ENCODE data around the gene ZIC4. TPM values are rescaled to one million over a fixed set of nuclear protein-coding genes. Genes with fewer than 3 reads are reported as not detected.

ZIC4 gene
- total and polyA plus RNA-seq, 4 donors, result 0.06 TPM; not detected in 3

GRCh38 chr3:147428326-147428725 lies 22.0 kb upstream of the ZIC4 start:
- peaks cover 0 to 16% (median under 1%) of the 10 kb centered on the region in 4 donors for H3K27me3 ChIP-seq (ENCODE audit: control insufficient read depth in 4 of 4, insufficient read depth in 4 of 4, low read length in 3 of 4)

More at GRCh38 chr3:147428326-147428725, 22.0 kb upstream of the ZIC4 start:
- Histone ChIP-seq H3K9ac (ENCODE audit: low read depth in 1 of 2, low read length in 2 of 2) (no peak overlapping the region), H3K27ac (ENCODE audit: low read depth in 1 of 2, low read length in 2 of 2) (no peak overlapping the region), H3K4me1 (ENCODE audit: control insufficient read depth in 4 of 4, insufficient read depth in 4 of 4, low read length in 3 of 4) (no peaks in the 10 kb centered on the region), H3K9me3 (ENCODE audit: control insufficient read depth in 4 of 4, low read length in 3 of 4) (no peaks in the 10 kb centered on the region), H3K4me3 (ENCODE audit: low read depth in 1 of 3, low read length in 3 of 3) (no peak overlapping the region), H3K36me3 (ENCODE audit: control insufficient read depth in 4 of 4, insufficient read depth in 3 of 4, low read depth in 1 of 4, low read length in 3 of 4) (no peaks in the 10 kb centered on the region)
- TF ChIP-seq FOXA1 (IDR thresholded peaks at IDR 0.05), result no peak
- no peak for TF ChIP-seq YY1 (IDR thresholded peaks at IDR 0.05)
- TF ChIP-seq RXRA (IDR thresholded peaks at IDR 0.05), result no peak
- TF ChIP-seq HNF4A (conservative IDR thresholded peaks at IDR 0.05), result no peak
- TF ChIP-seq ZBTB33 (IDR thresholded peaks at IDR 0.05), result no peak
- no peak for TF ChIP-seq MAX (IDR thresholded peaks at IDR 0.05)
- no peak for TF ChIP-seq REST (IDR thresholded peaks at IDR 0.05)
- no peak for TF ChIP-seq JUND (IDR thresholded peaks at IDR 0.05)
- TF ChIP-seq, protein P1, sequence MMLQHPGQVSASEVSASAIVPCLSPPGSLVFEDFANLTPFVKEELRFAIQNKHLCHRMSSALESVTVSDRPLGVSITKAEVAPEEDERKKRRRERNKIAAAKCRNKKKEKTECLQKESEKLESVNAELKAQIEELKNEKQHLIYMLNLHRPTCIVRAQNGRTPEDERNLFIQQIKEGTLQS (IDR thresholded peaks at IDR 0.05), result no peak
- no peak for TF ChIP-seq SP1 (IDR thresholded peaks at IDR 0.05)
- no peak for TF ChIP-seq NR2F2 (IDR thresholded peaks at IDR 0.05)
- TF ChIP-seq FOXA2 (IDR thresholded peaks at IDR 0.05), result no peak
- TF ChIP-seq GABPA (IDR thresholded peaks at IDR 0.05 in 1 of 2, conservative IDR thresholded peaks at IDR 0.05 in 1 of 2), result no peak
- TF ChIP-seq, protein P2, sequence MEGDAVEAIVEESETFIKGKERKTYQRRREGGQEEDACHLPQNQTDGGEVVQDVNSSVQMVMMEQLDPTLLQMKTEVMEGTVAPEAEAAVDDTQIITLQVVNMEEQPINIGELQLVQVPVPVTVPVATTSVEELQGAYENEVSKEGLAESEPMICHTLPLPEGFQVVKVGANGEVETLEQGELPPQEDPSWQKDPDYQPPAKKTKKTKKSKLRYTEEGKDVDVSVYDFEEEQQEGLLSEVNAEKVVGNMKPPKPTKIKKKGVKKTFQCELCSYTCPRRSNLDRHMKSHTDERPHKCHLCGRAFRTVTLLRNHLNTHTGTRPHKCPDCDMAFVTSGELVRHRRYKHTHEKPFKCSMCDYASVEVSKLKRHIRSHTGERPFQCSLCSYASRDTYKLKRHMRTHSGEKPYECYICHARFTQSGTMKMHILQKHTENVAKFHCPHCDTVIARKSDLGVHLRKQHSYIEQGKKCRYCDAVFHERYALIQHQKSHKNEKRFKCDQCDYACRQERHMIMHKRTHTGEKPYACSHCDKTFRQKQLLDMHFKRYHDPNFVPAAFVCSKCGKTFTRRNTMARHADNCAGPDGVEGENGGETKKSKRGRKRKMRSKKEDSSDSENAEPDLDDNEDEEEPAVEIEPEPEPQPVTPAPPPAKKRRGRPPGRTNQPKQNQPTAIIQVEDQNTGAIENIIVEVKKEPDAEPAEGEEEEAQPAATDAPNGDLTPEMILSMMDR (IDR thresholded peaks at IDR 0.05; ENCODE audit: low read depth, low read length, missing input control), result no peak
- no peak for TF ChIP-seq HNF4G (IDR thresholded peaks at IDR 0.05)
- no peak for TF ChIP-seq TAF1 (conservative IDR thresholded peaks at IDR 0.05)
- TF ChIP-seq RAD21 (IDR thresholded peaks at IDR 0.05), result no peak
- TF ChIP-seq EGR1 (IDR thresholded peaks at IDR 0.05; ENCODE audit: low read depth in 2 of 2), result no peak
- WGBS, result 64% methylated on average over 1 of the region's 1 CpG
- no peak for DNase-seq (ENCODE audit: low spot score)
